ENCODE results near the gene DQX1.

DQX1 gene

DNA sequence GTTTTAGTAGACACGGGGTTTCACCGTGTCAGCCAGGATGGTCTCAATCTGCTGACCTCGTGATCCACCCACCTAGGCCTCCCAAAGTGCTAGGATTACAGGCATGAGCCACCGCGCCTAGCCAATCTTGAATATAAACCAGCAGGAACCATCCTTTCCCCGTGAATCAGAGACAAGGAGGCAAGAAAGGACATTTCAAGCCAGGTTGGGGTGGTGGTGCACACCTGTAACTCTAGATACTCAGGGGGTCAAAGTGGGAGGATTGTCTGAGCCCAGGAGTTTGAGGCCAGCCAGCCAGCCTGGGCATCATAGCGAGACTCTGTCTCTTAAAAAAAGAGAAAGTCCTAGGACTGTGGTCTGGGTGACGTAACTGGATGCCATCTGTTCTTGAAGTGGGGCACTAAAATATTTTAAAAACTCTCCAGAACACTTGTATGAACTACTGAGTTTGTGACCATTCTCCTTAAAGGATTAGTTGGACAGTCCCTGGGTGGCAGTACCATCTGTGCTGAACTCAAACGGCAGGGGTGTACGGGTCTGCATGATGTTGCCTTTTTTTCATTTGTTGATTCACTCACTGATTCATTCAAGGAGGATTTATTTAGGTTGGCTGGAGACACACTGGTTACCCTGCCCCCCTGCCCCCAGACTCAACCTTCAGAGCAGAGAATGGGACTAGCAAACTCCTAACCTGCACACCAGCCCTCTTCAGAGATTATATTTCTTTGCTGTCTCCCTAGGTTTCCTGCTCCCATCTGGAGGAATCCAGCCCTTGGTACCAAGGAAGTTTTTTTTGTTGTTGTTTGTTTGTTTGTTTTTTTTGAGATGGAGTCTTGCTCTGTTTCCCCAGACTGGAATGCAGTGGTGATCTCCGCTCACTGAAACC, 14.7 kb downstream of the DQX1 start:
- DNase-seq (ENCODE audit: low read depth, low spot score), result no peak

DNA sequence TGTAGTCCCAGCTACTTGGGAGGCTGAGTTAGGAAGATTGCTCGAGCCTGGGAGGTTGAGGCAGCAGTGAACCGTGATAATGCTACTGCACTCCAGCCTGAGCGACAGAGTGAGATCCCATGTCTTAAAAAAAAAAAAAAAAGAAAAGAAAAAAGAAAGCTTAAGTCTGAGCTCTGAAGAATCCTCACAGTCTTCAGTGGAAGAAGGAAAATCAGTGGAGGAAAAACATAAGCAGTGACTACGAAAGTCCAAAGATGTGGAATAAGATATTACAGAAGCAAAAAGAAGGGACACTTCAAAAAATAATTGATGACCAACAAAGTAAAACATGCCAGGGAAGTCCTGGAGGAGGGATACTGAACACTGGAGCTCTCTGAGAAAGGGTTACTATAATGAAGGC, 15.8 kb downstream of the DQX1 start:
- DNase-seq (ENCODE audit: low read depth, low spot score), result no peak

DNA sequence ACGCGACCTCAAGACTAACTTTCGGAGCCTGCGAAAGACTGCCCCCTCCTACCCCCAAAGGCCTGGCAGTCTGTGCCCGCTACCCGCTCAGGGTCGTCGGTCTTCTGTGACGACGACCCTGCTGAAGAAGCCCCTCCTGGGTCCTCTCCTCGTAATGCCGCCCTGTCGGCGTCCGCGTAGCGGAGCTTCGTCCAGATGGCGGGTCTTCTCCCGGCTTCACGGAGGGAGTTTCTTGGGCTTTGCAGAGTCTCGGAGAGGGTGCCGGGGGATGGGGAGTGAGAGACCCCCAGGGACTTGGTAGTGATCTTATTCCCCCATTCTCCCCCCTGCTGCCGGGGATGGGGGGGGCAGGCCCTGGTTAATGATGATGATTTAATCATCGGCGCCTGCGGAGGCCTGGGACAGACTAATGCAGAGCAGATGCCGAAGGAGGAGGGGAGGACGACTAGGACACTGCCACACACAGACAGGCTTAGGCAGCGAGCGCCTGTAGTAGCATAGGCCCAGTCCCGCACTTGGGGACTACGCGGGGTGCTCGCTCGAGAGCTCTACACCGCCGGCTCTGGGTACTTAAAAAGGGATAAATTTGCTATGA, 18.0 kb downstream of the DQX1 start:
- DNase-seq (ENCODE audit: low read depth, low spot score), result no peak

DNA sequence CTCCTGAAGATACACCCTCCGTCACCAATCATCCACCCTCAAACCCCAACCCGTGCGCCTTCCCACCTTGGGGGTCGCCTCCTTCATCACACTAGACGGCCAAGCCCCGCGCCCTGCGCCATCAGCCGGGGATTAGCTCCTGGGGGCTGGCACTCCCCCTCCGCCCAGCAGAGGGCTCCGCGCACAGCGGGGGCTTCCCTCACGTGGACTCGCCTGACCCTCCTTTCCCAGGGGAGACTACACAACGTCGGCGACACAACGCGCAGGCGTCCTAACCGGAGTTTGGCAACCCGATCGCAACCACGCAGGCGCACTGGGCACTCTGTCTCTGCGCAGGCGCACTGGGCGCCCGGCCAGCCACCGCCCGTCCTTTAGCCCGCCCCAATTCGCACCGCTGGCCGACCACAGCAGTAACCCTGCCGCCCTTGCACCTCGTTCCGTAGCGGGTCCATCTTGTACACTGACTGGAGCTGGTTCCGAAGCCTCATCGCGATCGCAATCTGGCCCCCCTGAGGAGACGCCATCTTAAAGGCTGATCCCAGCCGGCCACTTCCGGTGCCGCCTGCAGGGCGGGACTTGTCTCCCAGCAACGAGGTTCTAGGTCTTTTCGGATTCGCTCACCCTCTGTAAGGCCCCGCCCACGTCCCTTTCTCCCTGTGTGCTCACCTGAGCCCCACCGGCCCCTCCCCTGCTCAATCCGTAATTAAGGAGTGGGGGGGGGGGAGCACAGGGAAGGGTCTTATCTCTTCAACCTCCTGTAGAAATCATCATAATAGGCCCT, 18.7 kb downstream of the DQX1 start, which contains the start of gene PCGF1:
PCGF1 (minus strand) TSS at position 551 of the 781 bp plus-strand sequence; CDS start at position 524, 27 bp downstream.
- peak; percentile 94 for DNase-seq (ENCODE audit: low read depth, low spot score)

DNA sequence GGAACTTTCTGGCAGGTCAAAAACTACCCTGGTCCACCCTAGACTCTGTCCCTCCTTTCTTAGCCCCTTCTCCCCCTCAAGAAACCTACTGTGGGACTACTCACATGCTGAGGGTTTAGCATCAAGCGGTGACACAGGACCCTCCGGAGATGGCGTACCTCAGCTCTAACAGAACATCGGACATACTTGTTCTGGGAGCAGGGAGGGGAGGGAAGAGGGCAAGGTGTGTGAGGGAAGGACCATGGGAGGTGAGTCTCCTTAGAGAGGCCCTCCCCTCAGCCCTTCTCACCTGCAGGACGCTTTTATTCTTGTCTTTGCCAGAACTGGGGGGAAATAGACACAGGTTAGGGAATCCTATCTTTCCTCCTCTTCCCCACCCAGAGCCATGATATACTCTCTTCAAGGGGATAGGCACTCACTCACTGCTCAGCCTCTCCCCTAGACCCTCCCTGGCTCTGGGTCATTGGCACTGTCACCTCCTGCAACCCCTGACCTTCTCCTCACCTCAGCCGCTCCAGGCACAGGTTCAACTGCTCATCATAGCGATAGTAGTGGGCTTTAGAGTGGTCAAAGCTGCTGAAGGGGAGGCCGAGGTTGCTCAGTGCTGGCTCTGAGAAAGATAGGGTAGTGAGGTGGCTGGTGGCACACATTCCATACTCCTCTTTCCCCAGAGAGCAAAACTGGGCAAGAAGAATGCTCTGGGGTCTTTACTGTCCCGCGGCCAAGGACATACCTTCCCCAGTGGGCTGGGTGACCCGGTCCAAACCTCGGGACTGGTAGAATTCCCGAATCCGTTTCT, 20.4 kb downstream of the DQX1 start:
- DNase-seq (ENCODE audit: low read depth, low spot score), result no peak

DNA sequence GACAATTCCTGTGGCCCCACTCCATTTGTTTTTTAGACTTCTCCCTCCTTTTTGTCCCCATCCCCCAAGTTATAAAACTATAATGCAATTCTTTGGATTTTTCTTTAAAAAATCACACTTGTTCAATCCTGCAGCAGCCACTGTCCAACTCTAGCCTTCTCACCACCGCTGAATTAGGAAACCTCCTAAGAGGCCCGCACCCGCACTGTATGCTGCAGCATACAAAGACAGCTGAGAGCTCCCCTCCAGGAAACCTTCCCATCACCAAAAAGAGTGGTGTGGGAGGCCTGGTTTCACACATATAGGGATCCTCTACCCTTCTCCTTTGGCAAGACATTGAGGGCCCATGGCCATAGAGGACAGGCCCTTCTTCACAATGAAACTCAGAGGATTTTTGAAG, 21.4 kb downstream of the DQX1 start:
- no peak for DNase-seq (ENCODE audit: low read depth, low spot score)

DNA sequence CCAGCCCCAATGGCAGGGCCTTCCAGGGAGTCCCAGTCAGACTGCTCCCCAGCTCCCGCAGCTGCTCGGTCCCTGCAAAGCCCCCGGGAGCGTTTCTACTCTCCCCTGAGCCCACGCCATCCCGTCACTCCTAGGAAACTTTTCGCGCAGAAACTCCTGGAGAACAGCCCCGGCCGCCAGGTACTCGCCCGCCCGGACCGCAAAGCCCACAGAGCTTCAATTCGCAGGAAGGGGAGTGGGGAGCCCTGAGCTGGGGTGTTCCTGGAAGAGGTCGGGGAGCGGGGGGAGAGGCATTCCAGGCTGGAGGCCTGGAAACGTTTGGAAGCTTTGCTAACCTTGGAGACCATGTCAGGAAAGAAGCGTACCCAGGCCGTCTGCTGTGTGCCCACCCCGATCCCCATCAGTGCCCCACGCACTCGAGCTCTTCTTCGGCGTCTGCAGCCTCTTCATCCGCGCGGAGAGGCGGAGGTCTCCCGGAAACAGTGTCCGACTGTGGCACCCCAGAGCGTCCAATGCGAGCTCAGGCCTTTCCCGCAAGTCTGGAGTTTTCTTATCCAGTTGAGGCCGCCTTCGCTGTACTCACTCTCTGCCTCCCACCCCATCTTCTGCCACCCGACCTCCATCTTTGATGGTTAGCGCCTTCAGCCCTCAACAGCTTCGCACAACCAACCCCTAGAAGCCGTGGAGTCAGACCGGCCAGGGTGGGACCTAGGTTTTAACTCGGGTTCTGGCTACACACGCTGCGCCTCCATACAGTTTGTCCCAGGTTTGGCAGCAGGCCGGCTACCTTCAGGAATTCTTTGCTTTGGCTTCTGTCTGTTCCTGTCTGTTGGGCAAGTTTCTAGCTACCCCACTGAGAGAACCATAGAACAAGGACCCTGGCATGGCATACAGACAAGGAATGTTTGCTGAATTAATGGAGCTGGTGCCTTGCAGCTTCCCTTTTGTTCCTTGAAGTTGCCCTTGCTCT, 22.2 kb downstream of the DQX1 start:
- DNase-seq (ENCODE audit: low read depth, low spot score), result no peak

DNA sequence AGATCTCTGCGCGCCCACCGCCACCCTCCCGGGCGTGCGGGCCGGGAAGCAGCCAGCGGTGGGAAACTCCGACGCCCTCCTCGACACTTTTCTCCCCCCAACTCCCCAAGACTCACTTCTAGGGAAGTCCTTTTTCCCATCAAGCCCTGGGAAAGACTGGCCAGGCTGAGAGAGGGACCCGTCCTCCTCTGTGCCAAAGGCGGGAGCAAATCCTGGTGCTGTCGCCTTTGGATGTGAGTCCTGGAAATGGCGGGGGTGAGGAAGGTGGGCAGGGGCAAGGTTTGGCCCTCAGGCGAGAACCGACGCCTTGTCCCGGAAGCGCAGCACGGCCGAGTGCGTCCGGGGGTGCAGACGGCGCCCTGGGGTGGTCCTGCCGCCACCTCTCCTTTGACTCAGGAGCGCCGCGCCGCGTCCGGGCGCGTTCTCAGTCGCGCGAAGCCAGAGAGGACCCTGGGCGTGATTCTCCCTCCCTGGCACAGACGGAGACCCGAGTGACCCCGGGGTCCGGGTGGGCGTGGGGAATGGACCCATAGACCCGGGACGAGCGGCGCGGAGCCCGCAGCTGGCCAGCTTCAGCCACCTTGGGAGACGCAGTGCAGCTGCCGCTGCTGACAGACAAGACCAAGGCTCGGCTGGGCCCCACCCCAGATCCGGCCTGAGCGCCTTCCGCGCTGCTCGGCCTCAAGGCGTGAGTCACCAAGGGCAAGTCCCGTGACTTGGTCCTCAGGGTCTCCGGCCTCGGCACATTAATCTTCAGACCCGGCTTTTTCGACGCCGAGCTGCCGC, 23.1 kb downstream of the DQX1 start:
- DNase-seq (ENCODE audit: low read depth, low spot score), result no peak

DNA sequence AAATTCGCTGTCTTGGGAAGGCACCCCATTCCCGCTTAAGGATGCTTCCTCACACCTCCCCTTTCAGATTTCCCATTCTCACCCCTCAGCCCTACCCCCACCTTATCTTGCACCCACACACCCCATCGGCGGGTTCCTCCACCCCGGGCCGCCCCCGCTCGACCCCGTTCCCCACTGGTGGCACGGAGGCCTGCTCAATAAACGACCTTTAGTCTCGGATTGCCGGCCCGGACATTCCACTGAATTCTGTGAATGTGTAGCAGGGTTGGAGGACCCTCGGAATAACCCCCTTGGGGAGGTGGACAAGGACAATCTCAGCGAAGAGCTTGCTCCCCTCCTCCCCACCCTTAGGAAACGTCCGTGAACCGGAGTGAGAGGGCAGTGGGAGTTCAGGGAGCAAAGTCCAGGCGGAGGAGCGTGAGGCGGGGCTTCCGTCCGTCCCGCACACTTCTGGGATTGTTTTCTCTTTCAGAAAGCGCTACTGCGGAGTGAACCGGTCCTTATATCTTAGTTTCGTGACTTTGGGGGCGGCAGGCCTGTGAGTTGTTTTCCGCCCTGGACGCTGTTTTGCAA, 23.8 kb downstream of the DQX1 start:
- DNase-seq (ENCODE audit: low read depth, low spot score), result no peak

DNA sequence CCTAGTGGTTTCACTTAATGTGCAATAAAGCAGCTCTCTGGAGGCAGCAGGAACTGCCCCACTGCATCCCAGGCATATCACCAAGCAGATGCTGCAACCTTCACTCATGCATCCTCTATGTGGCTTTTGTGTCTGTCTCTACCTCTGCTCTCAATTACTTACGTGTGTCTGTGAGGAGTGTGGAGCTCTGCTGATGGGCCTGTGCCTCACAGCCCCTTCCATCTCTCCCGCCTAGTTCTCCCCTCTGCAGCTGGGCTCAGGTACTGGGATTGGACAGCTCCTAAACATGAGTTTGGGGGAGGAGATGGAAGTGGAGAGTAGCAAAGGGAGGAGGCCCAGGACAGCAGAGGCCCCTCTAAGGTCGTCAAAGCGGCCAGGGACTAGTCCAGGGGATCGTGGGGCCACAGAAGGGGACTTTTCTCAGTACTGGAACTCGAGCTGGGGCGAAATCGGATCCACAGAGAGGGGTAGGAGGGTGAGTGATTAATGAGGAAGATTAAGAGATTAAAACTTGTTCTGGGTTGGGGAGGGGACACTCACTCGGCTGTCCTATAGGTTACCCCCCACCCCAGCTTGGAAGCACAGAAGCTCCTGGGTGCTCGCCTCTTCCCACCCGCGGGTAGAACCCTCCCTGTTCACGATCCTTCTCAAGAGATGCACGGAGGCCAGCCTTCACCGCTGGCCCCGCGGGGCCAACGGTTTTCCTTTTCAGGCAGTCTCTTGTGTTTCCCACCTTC, 24.5 kb downstream of the DQX1 start:
- DNase-seq (ENCODE audit: low read depth, low spot score), result no peak

DNA sequence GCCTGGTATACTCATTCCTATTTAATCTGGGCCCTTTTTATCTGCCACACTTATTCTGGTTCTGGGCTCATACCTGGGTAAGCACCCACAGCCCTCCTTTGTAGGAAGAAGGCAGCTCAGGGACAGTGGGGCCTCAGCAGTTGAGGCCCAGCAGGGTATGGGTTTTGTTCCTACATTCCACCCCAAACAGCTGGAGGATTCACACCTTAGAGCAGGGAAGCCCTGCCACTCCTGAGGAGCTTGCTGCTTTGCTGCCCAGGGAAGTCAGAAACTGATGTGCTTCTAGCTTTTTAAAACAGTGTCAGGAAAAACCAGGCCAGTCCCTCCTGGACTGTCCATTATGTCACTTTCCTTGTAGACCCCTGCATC, 25.5 kb downstream of the DQX1 start:
- DNase-seq (ENCODE audit: low read depth, low spot score), result no peak

DNA sequence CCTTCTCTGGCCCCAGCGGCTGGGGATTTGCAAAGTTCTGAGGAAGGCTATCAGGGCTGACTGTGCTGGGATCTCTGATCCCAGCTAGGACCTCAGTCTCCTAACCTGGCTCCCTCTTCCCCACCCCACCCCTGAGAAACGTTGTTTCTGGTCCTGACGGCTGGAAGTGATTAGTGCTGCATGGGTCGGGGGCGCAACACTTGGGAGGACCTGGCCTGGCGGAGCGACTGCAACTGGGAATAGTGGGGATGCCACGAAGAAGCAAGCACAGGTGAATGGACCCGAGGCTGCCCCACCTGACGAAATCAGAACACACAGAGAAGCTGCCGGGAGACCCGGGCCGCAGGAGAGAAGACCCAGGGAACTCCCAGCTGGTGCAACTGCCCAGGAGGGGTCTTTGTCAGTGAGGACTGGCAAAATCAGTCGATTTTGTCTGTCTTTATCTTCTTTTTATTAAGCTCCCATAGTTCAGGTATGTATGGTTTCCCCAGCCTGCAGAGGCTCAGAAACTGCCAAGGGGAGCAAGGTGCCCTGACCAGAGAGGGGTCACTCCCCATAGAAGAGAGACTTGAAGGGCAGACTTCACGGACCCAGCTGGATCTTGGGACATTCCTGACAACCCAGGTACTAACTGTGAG, 26.0 kb downstream of the DQX1 start:
- no peak for DNase-seq (ENCODE audit: low read depth, low spot score)

DNA sequence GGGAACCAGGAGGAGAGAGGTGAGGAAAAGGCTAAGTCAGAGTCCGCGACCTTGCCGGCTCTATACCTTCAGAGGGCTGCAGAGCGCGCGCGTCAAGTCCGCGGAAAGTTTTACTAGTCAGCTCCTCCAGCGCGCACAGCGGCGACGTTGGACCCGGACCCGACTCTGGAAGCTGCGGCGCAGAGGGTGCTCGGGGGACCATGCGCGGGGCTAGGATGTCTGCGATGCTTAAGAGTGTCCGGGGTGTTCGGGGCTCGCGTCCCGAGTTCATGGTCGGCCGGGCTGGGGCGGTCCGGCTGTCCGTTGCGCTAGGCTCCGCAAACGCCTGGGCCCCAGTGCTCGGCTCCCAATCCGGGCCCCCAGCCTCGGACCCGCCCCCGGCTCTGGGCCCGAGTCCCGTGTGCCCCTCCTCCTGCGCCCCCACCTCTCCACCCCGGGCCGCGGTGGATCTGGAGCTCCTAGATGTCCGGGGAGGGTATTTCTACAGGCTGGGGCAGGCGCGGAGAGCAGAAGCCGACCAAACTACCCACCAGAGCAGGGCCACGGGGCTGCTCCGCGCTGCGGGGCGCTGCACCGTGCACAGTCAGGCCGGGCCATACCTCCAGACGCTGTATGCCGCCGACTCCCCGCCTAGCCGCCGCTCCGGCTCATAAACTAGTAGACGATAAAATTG, 26.6 kb downstream of the DQX1 start, which contains the start of gene LBX2:
LBX2 (minus strand) TSS at position 337 of the 673 bp plus-strand sequence; CDS start at position 271, 66 bp downstream.
- DNase-seq (ENCODE audit: low read depth, low spot score), result no peak

DNA sequence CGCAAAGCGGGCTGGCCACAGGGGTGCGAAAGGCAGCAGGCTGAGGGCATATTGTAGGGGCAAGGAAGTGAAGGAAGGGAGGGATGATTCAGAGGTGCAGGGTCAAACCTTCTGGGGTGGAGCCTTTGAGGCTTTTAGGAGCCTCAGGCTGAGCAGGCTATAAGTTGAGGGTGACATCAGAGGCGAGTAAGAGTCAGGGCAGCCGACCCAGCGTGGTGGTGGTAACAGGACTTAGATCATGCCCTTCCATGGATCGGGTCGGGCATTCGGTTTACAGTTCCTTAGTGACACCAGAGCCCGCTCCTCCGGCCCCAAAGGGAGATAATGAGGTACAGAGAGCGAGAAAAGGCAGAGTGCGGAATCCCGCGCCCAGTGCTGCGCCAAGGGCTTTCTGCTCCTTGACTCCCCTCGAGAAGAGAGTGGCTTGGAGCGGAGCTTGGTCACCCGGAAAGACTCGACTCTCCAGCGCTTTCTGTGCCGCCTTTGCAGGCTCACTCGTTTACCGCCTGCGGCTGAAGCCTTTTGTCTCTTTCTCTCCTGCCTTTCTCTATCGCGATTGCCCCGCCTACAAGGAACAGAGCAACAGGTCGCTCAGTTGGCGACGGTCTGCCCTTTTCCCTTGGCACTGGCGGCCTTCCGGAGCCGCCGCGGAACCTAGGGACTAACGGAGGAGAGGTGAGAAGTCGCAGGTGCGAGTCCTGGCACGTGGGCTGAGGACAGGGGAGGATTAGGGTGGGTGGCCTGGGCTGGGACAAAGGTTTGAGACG, 27.3 kb downstream of the DQX1 start:
- DNase-seq (ENCODE audit: low read depth, low spot score), result no peak

DNA sequence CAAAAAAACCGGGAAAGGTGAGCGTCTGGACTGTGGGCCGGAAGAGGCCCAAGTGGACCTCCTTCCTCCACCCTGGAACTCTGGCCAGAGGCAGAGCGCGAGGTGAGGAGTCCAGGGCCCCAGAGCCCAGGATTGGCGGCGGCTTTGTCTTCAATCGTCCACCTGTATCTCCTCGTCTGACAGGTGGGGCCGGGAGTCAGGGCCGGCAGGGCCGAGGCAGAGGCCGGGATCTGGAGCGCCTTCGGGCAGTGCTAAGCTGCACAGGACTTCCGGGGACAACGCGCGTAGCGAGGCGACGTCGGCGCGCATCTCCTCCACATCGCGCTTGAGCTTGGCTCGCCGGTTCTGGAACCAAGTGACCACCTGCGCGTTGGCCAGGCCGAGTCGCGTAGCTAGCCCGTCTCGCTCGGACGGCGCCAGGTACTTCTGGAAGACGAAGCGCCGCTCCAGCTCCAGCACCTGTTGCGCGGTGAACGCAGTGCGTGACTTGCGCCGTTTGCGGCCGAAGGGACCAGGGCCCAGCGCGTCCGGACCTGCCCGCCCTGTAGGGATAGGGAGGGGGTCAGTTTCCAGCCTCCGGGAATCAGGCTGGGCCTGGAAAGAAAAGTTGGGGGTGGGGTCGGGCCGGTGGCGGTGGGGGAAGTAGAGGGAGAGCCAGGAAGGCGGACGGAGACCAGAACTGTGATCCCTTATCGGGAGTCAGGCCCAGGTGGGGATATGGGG, 28.1 kb downstream of the DQX1 start:
- DNase-seq (ENCODE audit: low read depth, low spot score), result no peak

Data from iPS DF 19.7 (cell line).